NCI-H69 (cell line): ENCODE results near the gene CIZ1.
"Not testable (repeated sequence)": the region's sequence is repeated elsewhere in the genome, so short reads cannot be mapped to it uniquely, and the experiment has no call there.

Experiments
- DNase-seq: peaks from one replicate; lab custom pipeline; 2025; lab: John Stamatoyannopoulos, UW

The CIZ1 gene

DNA sequence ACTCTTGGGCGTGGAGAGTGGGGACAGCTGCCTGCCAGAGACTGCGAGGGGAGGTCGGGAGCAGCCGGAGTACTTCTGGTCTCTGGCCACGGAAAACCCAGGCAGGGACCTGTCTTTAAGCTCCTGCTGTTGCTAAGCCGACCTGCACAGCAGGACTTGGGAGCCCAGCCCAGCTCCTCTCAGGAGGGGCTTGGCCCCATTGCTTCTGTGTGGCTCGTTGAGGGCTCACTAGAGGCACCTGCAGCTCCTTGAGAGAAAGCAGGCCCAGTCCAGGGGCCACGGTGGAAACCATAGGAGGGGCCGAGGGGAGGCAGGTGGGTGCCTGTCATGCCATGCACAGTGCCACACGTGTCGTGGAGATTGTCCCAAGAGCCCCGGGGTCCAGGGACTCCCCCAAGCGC lies 45.4 kb downstream of the CIZ1 start:
- peak; percentile 34 for DNase-seq

DNA sequence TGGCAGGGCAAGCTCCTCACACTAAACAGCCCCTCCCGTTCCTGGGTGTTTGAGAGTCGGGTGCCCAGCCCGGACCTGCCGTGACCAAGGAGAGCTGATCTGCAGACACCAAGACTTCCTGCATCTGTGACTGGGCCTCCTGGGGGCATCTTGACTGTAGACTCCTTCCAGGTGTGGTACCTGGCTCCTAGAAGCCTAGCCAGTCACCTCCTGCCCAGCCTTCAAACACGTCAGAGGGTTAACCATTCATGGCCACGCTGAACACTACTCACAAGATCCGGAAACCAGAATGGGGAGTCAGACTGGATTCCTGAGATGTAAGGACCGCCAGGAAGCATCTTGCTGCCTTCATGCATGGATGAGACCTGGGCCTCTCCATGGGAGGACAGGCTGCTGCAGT lies 45.8 kb downstream of the CIZ1 start:
- DNase-seq, result no peak

DNA sequence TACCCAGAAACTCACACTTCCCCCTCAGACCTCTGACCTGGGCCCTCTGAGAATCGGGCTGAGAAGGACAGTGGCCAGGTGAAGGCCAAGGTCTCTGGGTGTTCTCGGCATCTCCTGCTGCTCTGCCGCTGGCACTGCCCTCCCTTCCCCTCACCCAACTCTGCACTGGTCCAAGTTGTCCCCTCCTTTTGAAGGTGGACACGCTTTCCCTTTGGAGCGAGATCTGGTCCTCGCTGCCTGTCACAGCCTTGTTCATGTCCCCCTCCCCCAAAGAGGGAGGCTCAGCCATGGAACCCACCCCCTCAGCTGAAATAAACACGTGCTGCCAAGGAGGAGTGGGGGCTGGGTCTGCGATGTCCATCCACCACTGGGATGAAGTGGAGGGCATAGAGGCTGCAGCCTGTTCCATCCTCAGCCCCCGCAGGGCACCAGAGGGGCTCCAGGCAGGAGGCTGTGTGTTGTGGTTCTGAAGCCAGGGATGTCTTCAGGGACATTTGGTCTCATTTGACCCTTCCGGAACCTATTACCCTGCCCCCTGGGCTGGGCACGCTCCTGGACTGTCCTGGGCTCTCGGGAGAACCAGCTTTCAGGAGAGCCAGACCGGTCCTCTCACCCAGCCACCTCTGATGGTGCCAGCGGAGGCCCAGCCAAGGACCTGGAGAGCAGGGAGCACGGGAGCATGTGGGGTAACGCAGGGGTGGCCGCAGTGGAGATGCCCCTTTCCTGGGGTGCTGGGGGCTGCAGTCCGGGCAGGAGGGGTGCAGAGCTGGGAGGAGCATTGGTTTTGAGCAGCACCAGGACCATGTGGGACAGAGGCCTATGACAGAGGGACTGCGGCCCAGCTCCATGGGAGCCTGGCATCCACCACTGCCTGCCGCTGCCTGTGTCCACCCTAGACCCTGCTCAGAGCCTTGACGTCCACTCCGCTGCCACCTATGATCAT lies 46.9 kb downstream of the CIZ1 start:
- no peak for DNase-seq

DNA sequence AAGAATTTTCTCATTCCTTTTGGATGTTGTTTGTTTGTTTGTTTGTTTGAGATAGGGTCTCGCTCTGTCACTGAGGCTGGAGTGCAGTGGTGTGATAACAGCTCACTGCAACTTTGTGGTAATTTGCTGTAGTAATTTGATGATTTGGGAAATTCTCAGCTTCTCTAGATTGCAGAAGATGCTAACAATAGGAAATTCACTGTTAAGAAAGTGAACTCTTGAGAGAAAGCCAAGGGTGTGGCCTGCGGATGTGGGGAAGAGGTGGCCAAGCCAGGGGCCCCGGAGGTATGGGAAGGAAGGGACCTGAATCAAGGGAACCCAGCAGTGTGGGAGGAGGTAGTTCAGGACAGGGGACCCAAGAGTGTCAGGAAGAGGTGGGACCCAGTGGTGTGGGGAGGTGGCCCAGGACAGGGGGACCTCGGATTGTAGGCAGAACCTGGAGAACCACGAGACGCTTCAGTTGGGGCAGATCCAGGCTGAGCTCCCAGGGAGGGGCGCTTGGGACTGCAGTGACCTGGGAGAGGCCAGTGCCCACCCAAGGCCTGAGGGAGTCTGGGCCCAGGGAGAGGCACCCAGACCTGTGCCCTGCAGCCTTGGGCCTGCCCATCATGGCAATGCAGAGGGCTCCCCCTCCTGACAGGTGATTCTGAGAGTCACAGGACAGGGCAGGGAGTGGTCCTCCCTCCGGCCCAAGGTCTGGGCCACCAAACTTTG lies 47.7 kb downstream of the CIZ1 start:
- no peak for DNase-seq

DNA sequence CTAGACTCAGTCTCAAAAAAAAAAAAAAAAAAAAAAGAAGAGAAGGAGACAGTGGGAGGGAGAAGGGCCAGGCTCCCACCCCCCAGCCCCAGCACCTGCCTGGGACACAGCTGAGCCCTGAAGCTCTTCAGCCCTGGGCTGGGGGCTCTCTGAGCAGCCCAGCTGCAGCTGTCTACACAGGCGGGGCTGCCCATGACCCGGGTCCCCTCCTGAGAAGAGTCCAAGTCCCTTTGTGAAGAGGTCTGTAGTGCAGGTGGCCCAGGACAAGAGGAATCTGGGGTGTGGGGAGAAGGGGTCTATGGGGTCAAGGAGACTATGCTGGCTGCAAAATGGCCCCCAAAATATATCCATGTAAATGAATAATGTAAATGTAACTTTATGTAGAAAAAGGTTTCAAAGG lies 48.8 kb downstream of the CIZ1 start:
- DNase-seq, result no peak

DNA sequence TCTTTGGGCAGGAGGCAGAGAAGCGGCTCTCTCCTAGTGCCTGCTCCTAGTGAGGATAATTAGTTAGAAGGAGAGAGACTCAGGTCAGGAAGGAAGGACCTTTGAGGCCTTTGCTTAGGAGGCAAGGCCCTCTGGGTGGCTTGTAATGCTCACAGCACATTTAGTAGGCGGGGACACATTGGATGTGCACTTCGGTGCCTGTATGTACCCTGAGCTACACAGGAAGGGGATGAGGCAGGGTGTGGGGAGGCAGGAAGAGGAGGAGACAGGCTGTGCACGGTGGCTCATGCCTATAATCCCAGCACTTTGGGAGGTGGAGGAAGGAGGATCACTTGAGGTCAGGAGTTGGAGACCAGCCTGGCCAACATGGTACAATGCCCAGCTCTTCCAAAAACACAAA lies 49.3 kb downstream of the CIZ1 start:
- no peak for DNase-seq

DNA sequence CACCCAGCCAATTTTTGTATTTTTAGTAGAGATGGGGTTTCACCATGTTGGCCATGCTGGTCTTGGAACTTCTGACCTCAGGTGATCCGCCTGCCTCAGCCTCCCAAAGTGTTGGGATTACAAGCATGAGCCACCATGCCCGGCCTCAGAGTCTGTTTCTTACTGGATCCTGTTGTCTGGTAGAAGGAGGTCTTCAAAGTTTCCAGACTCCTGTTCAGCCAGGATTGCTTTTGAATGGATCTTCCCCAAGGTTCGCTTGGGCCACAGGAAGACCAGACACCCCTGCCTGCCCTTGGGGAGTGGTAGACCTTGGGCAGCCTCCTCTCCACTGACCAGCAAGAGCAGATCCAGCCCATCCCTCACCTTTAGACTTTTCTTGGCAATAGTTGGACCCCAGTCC lies 49.8 kb downstream of the CIZ1 start:
- DNase-seq, result no peak

DNA sequence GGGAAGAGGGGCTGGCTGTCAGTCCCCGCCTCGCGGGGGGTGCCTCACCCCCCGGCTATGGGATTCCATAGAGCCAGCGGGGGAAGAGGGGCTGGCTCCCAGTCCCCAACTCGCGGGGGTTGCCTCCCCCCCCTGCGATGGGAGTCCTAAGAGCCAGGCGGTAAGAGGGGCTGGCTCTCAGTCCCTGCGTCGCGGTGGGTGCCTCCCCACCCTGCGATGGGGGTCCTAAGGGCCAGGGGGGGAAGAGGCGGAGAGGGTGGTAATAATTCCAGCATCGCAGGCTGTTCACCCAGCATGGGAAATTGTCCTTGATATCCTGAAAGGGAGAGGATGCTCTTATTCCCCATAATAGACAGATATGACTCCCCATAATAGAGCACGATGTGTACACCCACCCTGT lies 51.8 kb downstream of the CIZ1 start:
- peak; percentile 45 for DNase-seq

DNA sequence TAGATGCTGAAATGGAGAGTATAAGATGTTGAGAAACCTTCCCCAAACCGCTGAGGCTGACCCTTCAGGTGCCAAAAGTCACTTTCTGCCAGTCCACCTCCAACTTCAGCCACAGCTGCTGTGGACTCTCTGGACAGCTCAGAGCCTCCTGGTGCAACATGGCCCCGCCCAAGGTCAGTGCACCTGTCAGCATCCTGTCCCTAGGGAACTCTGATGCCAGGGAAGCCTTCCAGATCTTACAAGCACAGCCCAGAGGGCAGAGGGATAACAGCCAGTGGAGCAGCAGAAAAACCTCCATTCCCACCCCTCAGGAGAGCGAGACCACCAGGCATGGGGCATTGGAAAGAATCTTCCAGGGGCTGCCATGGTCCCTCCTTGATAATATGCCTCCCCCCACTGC lies 53.4 kb downstream of the CIZ1 start:
- peak; percentile 47 for DNase-seq

DNA sequence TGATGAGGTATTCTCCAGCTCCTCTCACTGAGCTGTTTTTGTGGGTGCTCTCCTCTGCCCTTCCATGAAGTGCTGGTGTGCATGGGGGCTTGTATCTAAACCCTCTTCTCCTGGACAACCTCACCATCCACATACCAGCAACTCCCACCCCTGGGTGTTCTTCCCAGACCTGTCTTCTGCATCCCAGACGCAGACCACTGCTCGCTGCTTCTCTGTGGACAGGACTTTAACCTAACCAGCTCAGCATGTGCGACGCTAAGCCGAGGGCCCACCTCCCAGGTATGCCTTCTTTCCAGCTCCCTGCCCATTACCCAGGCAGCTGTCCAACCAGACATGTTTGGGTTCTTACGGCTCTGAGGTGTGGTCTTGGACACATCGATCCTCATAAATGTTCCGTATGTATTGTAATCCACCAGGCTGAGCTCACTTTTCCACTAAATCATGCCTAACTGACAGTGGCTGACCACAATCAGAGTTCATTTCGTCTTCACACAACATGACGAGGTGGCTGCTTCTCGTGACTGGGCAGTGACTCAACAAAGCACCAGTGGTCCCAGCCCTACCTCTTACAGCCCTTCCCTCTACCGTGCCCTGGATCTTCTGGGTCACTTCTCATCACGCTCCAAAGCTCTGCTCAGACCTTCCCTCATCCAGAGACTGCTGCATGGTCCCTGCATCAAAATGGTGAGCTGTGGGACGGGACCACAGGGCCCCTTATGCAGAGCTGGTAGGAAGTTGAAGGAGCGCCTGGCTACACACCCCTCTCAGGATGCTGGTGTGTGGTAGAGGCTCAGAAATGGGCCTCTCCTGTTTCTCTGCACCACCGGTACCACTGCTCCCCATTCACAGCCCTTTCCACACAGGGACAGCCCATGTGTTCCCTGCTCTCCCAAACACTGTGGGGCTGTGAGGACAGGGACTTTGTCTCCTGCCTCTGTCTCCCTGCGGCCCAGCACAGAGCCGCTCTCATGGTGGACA lies 54.3 kb downstream of the CIZ1 start:
- DNase-seq, result no peak

DNA sequence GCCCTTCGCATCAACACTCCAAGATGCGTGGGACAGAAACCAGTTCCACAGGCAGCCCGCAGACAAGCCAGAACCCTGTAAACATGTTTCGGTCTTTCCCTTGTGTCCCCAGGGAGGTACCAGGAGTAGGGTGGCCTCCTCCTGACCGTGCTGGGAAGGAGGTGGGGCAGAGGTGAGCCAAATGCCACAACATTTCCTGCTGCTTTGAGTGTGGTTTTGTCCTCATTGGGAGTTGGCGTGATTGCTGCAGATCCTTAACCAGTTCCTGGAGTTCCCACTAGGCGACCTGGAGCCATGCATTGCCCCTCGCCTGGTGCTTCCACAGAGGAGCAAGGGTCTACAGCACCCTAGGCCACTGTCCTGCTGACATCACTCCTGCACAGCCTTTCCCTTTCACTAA lies 55.8 kb downstream of the CIZ1 start:
- DNase-seq, result not testable (repeated sequence)

DNA sequence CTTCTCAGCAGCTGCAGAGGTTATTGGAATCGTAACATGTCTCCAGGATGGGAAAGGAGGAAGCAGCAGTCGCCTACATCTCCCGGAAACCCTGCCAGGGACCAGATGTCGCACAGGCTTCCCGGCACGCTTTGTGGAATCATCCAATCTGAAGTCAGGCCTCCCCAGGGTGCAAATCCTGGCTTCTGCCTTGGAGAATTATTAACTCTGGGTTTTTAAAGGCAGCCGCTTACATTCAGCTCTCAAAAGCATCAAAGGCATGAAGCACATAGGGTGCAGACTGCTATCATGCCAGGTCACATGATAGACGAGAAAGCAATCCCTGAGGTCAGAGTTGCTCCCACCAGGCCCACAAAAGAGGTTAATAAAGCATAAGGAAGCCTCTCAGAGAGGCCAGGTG lies 59.2 kb downstream of the CIZ1 start:
- DNase-seq, result peak; percentile 81

DNA sequence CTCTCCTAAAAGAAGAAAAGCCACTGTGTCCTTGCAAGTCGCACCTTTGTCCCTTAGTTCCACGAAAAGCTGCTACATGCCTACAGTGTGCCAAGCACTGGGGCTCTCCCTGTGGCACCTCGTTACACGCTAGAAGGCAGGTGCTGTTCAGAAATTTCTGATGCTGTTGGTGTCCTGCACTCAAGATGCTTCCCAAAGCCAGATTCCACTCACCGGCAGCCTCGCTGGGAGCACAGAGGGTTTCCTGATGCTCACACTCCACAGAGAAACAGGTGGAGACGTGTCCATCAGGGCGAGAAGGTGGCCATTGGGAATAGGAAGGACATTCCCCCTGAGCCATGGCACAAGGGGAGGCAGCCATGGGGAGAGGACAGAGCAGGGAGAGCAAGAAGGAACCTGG lies 60.0 kb downstream of the CIZ1 start:
- not testable (repeated sequence) for DNase-seq

DNA sequence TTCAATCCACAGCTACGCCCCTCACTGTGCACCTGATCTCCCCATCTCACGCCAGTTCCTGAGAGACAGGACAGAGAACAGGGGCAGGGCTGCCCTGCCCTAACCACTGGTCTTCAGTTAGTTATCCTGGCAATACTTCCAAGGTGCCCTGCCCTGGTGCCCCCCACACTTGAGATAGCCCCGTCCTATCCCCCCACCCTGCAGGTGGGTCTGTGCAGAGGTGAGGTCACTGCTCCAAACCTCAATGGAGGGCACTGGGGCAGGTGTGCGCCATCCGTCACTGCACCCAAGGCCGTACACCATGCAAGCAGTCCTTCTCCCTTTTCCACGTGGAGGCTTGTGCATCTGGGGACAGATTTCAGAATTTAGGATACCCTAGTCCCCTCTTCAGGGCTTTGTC lies 60.7 kb downstream of the CIZ1 start:
- DNase-seq, result not testable (repeated sequence)

DNA sequence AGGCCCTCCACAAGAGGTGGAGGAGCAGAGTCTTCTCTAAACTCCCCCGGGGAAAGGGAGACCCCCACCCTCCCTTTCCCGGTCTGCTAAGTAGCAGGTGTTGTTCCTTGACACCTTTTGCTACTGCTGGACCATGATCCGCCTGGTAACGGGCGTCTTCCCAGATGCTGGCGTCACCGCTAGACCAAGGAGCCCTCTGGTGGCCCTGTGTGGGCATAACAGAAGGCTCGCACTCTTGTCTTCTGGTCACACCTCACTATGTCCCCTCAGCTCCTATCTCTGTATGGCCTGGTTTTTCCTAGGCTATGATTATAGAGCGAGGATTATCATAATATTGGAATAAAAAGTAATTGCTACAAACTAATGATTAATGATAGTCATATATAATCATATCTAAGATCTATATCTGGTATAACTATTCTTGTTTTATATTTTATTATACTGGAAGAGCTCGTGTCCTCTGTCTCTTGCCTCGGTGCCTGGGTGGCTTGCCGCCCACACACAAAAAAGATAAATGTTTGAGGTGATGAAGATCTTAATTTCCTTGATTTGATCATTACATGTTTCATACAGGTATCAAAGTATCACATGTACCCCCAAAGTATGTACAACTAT lies 61.3 kb downstream of the CIZ1 start:
- not testable (repeated sequence) for DNase-seq

DNA sequence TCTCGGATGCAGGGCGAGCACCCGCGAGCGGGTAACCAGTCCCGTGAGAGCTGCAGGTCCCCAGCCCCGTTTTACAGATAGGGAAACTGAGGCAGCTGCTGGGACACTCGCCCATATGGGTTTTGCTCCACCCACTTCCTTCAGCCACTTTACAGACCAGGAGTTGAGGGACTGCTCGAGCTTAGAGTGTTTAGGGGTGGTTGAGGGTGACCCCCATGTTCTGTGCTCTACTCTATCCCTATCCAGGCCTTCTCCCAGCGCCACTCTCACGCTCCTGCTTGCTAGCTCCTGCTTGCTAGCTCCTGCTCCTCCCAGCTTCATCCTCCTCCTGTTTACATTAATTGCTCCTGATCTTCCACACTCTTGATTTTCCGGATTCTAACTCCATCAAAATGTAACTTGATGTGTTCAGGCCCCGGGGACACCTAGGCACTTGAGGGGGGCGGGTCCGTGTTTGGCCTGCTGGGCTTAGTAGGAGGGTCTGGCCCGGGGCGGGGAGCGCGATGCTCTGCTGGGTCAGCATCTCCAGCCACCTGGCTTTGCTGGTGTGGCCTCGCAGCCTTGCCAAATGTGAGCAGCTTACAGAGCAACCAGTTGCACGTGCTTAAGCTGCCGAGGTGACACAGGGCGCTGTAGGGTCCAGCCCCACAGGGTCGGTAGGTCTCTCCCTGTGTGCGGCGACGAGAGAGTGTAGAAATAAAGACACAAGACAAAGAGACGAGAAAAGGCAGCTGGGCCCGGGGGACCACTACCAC lies 62.4 kb downstream of the CIZ1 start:
- DNase-seq, result peak; percentile 37

DNA sequence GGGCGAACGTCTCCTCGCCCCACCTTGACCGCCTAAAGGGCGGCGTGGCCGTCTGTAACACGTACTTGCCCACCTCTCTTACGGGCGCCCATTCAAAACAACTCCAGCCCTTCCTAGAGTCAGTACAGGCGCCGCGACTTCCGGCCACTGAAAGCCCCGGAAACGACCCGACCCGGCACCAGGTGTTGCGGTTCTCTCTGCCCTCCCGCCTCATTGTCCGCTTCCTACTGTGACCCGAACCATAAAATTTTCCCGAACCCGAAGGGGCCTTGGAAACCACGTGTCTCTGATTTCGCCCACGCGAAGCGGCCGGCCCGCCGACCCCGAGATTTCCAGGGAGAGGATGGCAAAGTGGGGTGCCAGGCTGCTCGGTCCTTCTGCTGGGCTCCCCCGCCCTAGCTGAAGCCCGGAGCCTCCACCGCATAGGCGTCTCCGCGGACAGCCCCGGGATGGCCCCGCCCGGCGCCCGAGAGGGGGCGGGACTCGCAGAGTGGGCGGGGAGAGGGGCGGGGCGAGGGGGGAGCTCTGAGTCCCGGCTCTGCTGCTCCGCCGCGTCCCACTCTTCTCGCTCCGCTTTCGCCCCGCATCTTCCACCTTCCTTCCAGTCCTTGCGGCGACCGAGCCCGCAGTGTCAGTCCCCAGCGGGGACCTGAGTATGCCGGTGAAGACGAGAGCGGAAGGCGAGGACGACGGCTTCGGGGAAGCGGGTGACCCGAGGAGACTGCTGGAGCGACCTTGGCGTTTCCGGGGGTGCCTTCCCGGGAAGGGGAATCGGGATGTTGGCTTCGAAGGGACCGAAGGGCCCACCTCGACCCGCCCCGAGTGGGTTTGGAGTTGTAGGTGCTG lies 63.2 kb downstream of the CIZ1 start:
- DNase-seq, result peak; percentile 97

DNA sequence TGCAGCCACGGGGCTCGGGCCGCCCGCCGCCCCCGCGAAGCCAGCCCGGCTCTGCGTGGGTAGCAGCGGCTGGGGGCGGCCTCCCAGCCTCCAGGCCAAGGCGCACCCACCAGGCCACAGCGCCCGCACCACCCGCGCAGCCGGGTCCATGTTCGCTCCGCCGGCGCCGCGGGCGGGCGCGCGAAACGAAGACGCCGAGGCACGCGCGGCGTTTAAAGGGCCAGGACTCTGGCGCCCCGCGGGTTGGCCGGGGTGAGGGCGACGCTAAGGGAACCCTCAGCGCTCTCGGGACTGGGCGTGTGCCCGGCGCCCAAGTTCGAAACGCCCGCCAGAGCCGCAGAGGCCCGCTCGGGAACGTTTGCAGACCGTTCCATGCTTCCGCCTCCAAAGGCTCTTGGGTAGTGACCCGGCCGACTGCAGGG lies 63.8 kb downstream of the CIZ1 start, which contains the start of gene PTGES2:
PTGES2 (minus strand) TSS at position 162 of the 422 bp plus-strand sequence; CDS start at position 150, 12 bp downstream.
- peak; percentile 95 for DNase-seq

DNA sequence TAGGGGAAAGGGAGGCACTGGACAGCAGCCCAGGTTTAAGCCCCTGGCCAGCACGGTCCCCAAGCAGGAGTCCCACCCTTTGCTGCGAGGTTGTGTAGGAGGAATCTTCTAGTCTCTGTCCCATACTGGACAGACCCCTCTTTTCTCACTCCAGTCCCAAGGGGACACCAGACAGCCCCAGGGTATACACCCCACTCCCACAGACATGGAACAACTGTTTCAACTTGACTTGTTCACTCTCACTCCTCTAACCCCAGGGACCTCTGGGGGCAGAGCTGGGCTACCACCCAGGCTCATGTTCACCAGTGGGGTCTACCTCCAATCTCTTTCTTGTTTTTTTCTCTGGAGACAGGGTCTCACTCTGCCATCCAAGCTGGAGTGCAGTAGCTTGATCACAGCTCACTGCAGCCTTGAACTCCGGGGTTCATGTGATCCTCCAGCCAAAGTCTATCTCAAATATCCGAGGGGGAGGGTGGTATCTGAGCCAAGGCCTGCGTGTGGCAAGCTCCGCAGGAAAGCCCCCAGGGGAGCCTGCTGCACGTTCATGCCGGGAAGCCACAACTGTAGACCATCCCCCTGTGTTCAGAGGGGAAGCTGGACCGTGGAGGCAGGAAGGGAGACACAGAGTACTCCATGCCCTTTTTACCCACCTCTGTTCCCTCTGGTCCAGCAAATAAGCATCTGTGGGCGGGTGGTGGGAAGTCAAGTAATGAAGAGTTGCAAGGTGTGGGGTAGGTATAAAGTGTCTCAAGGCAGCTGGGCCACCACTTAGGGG lies 65.6 kb downstream of the CIZ1 start:
- no peak for DNase-seq
